Measurements from ENCODE around the gene SLC19A3.
"Not testable (repeated sequence)": the region's sequence is repeated elsewhere in the genome, so short reads cannot be mapped to it uniquely, and the experiment has no call there.

The SLC19A3 gene

DNA sequence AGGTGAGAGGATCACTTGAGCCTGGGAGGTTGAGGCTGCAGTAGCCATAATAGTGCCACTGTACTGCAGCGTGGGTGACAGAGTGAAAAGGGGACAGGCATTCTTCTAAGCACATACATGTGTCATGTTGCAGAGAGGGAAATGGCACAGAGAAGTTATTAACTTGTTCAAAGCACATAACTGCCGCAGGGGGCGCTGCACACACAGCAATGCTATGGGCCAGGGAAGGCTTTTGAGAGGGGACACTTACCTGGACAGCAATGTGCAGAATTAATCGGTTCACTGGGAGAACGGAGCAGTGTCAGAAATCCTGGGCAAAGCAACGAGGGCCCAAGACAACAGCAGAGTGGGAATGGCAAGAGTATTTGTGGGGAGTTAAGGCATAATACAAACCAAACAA lies 30.3 kb upstream of the SLC19A3 start:
- no peaks in the 10 kb centered on the region for H3K9me3 ChIP-seq
- DNase-seq = peak; percentile 19
- H3K27me3 ChIP-seq = no peaks in the 10 kb centered on the region
- H3K36me3 ChIP-seq = no peaks in the 10 kb centered on the region
- H3K4me3 ChIP-seq (ENCODE audit: low read depth, low read length) = no peak overlapping the region
- no peaks in the 10 kb centered on the region for H3K4me1 ChIP-seq
- TF ChIP-seq, protein P1, sequence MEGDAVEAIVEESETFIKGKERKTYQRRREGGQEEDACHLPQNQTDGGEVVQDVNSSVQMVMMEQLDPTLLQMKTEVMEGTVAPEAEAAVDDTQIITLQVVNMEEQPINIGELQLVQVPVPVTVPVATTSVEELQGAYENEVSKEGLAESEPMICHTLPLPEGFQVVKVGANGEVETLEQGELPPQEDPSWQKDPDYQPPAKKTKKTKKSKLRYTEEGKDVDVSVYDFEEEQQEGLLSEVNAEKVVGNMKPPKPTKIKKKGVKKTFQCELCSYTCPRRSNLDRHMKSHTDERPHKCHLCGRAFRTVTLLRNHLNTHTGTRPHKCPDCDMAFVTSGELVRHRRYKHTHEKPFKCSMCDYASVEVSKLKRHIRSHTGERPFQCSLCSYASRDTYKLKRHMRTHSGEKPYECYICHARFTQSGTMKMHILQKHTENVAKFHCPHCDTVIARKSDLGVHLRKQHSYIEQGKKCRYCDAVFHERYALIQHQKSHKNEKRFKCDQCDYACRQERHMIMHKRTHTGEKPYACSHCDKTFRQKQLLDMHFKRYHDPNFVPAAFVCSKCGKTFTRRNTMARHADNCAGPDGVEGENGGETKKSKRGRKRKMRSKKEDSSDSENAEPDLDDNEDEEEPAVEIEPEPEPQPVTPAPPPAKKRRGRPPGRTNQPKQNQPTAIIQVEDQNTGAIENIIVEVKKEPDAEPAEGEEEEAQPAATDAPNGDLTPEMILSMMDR (IDR thresholded peaks at IDR 0.05; ENCODE audit: low read depth, low read length) = peak; percentile 23; the same call in 1 of the 2 replicates

DNA sequence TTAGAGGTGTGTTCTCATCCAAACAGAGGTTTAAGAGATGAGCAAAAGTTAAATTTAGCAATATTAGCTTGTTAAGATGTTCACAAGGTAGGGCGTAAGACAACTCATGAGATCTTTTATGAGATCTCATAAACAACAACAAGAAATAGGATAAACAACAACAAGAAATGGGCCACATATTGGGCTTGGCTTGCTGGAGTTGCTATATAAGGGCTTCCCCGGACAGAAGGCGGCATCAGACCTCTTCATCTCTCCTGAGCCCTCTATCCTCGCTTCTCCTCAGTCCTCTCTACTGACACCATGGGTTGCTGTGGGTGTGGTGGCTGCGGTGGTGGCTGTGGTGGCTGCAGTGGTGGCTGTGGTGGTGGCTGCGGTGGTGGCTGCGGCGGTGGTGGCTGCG lies 27.8 kb upstream of the SLC19A3 start, which contains the start of gene SCYGR8:
Gene SCYGR8, plus strand, starts transcription at position 301 of the 400 bp plus-strand sequence. Its CDS starts 0 bp downstream, at position 301.
- no peak for DNase-seq
- TF ChIP-seq, protein P1 (IDR thresholded peaks at IDR 0.05; ENCODE audit: low read depth, low read length) = no peak
- H3K36me3 ChIP-seq = no peaks in the 10 kb centered on the region
- H3K4me1 ChIP-seq = no peaks in the 10 kb centered on the region
- no peaks in the 10 kb centered on the region for H3K27me3 ChIP-seq
- no peak within 1 kb of the TSS for H3K4me3 ChIP-seq (ENCODE audit: low read depth, low read length)
- no peaks in the 10 kb centered on the region for H3K9me3 ChIP-seq

DNA sequence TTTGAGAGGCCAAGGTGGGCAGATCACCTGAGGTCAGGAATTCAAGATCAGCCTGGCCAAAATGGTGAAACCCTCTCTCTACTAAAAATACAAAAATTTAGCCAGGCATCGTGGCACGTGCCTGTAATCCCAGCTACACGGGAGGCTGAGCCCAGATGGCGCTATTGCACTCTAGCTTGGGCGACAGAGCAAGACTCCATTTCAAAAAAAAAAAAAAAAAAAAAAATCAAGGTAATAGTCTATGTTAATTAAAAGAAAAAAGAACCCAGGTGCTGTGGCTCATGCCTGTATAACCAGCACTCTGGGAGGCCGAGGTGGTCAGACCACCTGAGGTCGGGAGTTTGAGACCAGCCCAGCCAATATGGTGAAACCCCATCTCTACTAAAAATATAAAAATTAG lies 22.9 kb upstream of the SLC19A3 start:
- not testable (repeated sequence) for H3K4me3 ChIP-seq (ENCODE audit: low read depth, low read length); H3K36me3 ChIP-seq; H3K27me3 ChIP-seq; H3K9me3 ChIP-seq; H3K4me1 ChIP-seq; DNase-seq
- TF ChIP-seq, protein P1 (IDR thresholded peaks at IDR 0.05; ENCODE audit: low read depth, low read length) = peak; percentile 17

DNA sequence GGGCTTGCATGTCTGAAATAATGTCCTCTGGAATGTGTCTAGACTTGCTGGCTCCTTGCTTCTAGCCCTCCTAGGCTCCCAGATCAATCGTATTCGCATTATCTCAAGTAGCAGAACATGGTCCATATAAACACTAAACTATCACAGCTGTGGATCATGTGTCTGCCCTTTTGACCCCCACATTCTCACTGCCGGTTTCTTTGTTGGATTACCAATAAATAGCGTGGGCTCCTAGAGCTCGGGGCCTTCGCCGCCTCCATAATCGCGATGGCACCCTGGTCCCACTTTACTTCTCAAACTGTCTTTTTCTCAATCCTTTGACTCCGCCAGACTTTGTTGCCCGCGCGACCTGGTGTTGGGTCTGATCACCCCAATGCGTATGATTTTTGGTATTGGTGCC lies 21.5 kb upstream of the SLC19A3 start:
- no peaks in the 10 kb centered on the region for H3K4me1 ChIP-seq
- DNase-seq = no peak
- no peaks in the 10 kb centered on the region for H3K27me3 ChIP-seq
- H3K9me3 ChIP-seq = no peaks in the 10 kb centered on the region
- H3K4me3 ChIP-seq (ENCODE audit: low read depth, low read length) = no peak overlapping the region
- H3K36me3 ChIP-seq = no peaks in the 10 kb centered on the region
- TF ChIP-seq, protein P1 (IDR thresholded peaks at IDR 0.05; ENCODE audit: low read depth, low read length) = no peak

DNA sequence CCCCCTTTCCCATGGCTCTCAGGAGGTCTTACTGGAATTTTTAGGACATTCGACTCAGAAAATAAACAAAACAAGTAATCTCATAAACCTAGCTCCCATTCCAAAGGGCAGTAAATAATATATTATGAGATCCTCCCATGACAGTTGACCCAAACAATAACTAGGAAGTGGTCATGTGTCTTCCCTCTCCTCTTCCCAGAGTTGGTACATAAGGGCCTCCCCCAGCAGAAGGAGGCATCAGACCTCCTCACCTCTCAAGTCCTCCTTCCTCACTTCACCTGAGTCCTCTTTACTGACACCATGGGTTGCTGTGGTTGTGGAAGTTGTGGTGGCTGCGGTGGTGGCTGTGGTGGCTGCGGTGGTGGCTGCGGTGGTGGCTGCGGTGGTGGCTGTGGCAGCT lies 10.2 kb upstream of the SLC19A3 start, which contains the start of gene SCYGR7:
Gene SCYGR7, plus strand, starts transcription at position 301 of the 400 bp plus-strand sequence. Its CDS starts 0 bp downstream, at position 301.
- Histone ChIP-seq H3K27me3 (peaks cover 4% of the 10 kb centered on the region), H3K4me3 (ENCODE audit: low read depth, low read length) (no peak within 1 kb of the TSS), H3K9me3 (no peaks in the 10 kb centered on the region), H3K4me1 (no peaks in the 10 kb centered on the region), H3K36me3 (no peaks in the 10 kb centered on the region)
- TF ChIP-seq, protein P1 (IDR thresholded peaks at IDR 0.05; ENCODE audit: low read depth, low read length) = no peak
- no peak for DNase-seq

DNA sequence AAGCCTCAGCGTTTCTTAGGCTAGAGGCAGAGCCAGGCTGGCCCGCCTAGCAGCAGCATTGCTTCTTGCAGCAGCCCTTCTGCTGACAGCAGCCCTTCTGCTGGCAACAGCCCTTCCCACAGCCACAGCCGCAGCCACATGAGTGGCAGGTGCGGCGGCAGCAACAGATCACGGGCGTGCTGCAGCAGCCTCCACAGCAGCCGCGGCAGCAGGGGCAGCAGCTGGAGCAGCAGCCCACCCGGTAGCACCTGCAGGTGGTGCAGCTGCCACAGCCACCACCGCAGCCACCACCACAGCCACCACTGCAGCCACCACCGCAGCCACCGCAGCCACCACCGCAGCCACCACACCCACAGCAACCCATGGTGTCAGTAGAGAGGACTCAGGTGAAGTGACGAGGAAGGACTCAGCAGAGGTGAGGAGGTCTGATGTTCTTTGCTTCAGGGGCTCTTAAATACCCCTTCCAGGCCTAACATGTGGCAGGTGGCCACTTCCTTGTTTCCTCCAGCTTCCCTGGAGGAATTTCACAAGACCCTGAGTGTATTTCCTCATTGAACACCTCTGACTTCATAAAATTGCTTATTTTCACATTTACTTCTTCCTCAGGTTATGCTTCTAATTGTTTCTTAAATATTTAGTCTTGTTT lies 6.7 kb upstream of the SLC19A3 start, which contains the start of gene SCYGR6:
Gene SCYGR6, minus strand, starts transcription at position 364 of the 646 bp plus-strand sequence. Its CDS starts 0 bp downstream, at position 364.
- peaks cover 4% of the 10 kb centered on the region for H3K27me3 ChIP-seq
- no peaks in the 10 kb centered on the region for H3K36me3 ChIP-seq
- H3K4me1 ChIP-seq = no peaks in the 10 kb centered on the region
- no peak within 1 kb of the TSS for H3K4me3 ChIP-seq (ENCODE audit: low read depth, low read length)
- TF ChIP-seq, protein P1 (IDR thresholded peaks at IDR 0.05; ENCODE audit: low read depth, low read length) = no peak
- DNase-seq = no peak
- H3K9me3 ChIP-seq = no peaks in the 10 kb centered on the region

DNA sequence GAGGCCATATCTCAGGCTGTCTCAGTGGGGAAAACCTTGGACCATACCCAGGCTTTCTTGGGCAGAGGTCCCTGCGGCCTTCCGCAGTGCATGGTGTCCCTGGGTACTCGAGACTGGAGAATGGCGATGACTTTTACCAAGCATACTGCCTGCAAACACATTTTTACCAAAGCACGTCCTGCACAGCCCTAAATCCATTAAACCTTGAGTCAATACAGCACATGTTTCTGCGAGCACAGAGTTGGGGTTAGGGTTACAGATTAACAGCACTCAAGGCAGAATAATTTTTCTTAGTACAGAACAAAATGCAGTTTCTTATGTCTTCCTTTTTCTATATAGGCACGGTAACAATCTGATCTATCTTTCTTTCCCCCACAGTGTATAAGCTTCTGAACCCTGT lies 5.0 kb upstream of the SLC19A3 start:
- not testable (repeated sequence) for H3K4me1 ChIP-seq; H3K9me3 ChIP-seq; H3K4me3 ChIP-seq (ENCODE audit: low read depth, low read length); H3K27me3 ChIP-seq; DNase-seq; H3K36me3 ChIP-seq
